Panc1 (cell line): ENCODE results near the gene SFXN3. TPM values are rescaled to one million over a fixed set of nuclear protein-coding genes. Genes with fewer than 3 reads are reported as not detected.

Experiments
- ATAC-seq: fragments of 200-7000 bp; cut with Tn5 transposase; 2 replicates; pipeline ENCODE4 v1.9.1; 2020; ENCODE audit warnings: mild to moderate bottlenecking, moderate library complexity
- BruUV-seq: library from RNA; stranded (reverse); fragments of 400-500 nt; replicated peaks from 2 replicates; lab custom pipeline; 2021; lab: Mats Ljungman, UMichigan
- CTCF ChIA-PET: fragments of 300-600 bp; sonication (Branson Sonifier 250); formaldehyde crosslinking; loops from one replicate; lab custom pipeline; 2022; ENCODE audit warnings: antibody characterized with exemption; lab: Charles Lee
- POLR2A ChIA-PET: fragments of 300-600 bp; sonication (Branson Sonifier 250); formaldehyde crosslinking; loops from one replicate; lab custom pipeline; 2022; ENCODE audit warnings: antibody characterized with exemption; lab: Charles Lee
- DNase-seq: peaks from one replicate; pipeline ENCODE4 v3.0.0-alpha.2; 2010; ENCODE audit warnings: low read depth, low spot score
- H3K27ac ChIP-seq: 2 replicates; pipeline ENCODE4 v1.5.1; 2011; ENCODE audit warnings: mild to moderate bottlenecking, low read length, inconsistent platforms
- H3K27me3 ChIP-seq: fragments of 200-500 bp; sonication (Bioruptor generic); 2 replicates; pipeline ENCODE4 v1.6.0; 2014; ENCODE audit warnings: low read length, inconsistent platforms; ENCODE audit not compliant: control insufficient read depth, insufficient read depth
- H3K36me3 ChIP-seq: fragments of 200-500 bp; sonication (Bioruptor generic); 2 replicates; pipeline ENCODE4 v1.5.1; 2014; ENCODE audit warnings: inconsistent platforms, mild to moderate bottlenecking, low read length, moderate library complexity; ENCODE audit not compliant: control insufficient read depth, insufficient read depth
- H3K4me1 ChIP-seq: 2 replicates; pipeline ENCODE4 v1.5.1; 2011; ENCODE audit warnings: inconsistent platforms, mild to moderate bottlenecking, low read length, moderate library complexity; ENCODE audit not compliant: control insufficient read depth, insufficient read depth
- H3K4me3 ChIP-seq, 2 experiments: 2 replicates each; pipeline ENCODE4 v1.5.1; 2011 to 2012; ENCODE audit warnings: low read depth in 2 of 2, low read length in 2 of 2, mild to moderate bottlenecking in 2 of 2, inconsistent platforms in 1 of 2, moderate library complexity in 1 of 2
- H3K9me3 ChIP-seq: fragments of 200-500 bp; sonication (Bioruptor generic); 2 replicates; pipeline ENCODE4 v1.5.1; 2014; ENCODE audit warnings: low read depth, mild to moderate bottlenecking, inconsistent platforms, low read length, moderate library complexity; ENCODE audit not compliant: control insufficient read depth, insufficient read depth
- POLR2AphosphoS5 ChIP-seq: IDR thresholded peaks from 2 replicates; pipeline ENCODE4 v1.6.1; 2012; ENCODE audit warnings: mild to moderate bottlenecking, low read depth, low read length, moderate library complexity
- SIN3A ChIP-seq: IDR thresholded peaks from 2 replicates; pipeline ENCODE4 v1.6.1; 2012; ENCODE audit warnings: low read depth, mild to moderate bottlenecking, low read length, moderate library complexity, borderline replicate concordance; ENCODE audit not compliant: insufficient read depth
- TCF7L2 ChIP-seq: IDR thresholded peaks from 2 replicates; pipeline ENCODE4 v1.6.1; 2011; ENCODE audit warnings: mild to moderate bottlenecking, low read depth, low read length, inconsistent platforms
- in situ Hi-C: cut with HindIII; loops from 2 replicates; pipeline ENCODE4 v1.10.0; 2016; ENCODE audit warnings: low sequenced_read_pairs, low pct_unique_long_range_greater_than_20kb
- intact Hi-C: fragments of 100-400 bp; cut with micrococcal nuclease; formaldehyde crosslinking; loops from one replicate; pipeline ENCODE4 v1.10.0; 2022; ENCODE audit not compliant: unreplicated experiment
- total RNA-seq: library from RNA; stranded (reverse); gene quantifications from one replicate; pipeline ENCODE4 v1.2.1, GENCODE V29; 2021; ENCODE audit not compliant: unreplicated experiment
- TF ChIP-seq, protein P1 (sequence below), 2 experiments: IDR thresholded peaks; 2 replicates each; pipeline ENCODE4 v1.6.1; 2011 to 2012; ENCODE audit warnings: low read depth in 2 of 2, control low read depth in 1 of 2, low read length in 1 of 2, mild to moderate bottlenecking in 1 of 2, moderate library complexity in 1 of 2; ENCODE audit not compliant: insufficient read depth in 1 of 2
- TF ChIP-seq, protein P2 (sequence below): fragments of 450-650 bp; IDR thresholded peaks from 2 replicates; pipeline ENCODE4 v1.5.1; 2017; ENCODE audit warnings: mild to moderate bottlenecking

Gene SFXN3
- total RNA-seq, 1 experiment from 2014 or later, result 15.3 TPM

DNA sequence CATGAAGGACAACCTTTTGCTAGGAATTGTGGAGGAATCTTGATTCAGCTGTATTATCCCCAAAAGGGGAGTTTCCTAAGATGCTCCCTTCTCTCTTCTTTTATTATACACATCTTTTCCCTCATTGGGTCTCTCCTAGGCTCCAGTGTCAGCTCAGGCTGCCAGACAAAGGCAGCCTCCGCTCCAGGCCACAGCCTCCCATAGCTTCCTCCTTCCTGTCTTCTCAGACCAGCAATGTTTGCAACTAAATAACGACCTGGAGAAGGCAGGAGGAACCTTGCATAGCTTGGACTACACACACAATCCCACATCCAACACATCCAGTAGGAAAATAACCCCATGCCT lies 12.3 kb downstream of the SFXN3 start:
- Histone ChIP-seq H3K27ac (peak overlapping the region; percentile 99), H3K27me3 (no peaks in the 10 kb centered on the region), H3K36me3 (no peaks in the 10 kb centered on the region), H3K4me3 (peak overlapping the region; percentile 64 to 69), H3K9me3 (no peaks in the 10 kb centered on the region), H3K4me1 (peaks cover 25% of the 10 kb centered on the region)
- in situ Hi-C loops (no loop called here), intact Hi-C loops (loop anchor here (10.0 kb wide), 1 partner anchor 101 kb away; no protein-coding TSS in a partner anchor)
- TF ChIP-seq, protein P1, sequence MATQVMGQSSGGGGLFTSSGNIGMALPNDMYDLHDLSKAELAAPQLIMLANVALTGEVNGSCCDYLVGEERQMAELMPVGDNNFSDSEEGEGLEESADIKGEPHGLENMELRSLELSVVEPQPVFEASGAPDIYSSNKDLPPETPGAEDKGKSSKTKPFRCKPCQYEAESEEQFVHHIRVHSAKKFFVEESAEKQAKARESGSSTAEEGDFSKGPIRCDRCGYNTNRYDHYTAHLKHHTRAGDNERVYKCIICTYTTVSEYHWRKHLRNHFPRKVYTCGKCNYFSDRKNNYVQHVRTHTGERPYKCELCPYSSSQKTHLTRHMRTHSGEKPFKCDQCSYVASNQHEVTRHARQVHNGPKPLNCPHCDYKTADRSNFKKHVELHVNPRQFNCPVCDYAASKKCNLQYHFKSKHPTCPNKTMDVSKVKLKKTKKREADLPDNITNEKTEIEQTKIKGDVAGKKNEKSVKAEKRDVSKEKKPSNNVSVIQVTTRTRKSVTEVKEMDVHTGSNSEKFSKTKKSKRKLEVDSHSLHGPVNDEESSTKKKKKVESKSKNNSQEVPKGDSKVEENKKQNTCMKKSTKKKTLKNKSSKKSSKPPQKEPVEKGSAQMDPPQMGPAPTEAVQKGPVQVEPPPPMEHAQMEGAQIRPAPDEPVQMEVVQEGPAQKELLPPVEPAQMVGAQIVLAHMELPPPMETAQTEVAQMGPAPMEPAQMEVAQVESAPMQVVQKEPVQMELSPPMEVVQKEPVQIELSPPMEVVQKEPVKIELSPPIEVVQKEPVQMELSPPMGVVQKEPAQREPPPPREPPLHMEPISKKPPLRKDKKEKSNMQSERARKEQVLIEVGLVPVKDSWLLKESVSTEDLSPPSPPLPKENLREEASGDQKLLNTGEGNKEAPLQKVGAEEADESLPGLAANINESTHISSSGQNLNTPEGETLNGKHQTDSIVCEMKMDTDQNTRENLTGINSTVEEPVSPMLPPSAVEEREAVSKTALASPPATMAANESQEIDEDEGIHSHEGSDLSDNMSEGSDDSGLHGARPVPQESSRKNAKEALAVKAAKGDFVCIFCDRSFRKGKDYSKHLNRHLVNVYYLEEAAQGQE (IDR thresholded peaks at IDR 0.05; ENCODE audit: insufficient read depth in 1 of 2, low read depth in 2 of 2, low read length in 1 of 2), result no peak
- TF ChIP-seq SIN3A (no peak), TCF7L2 (no peak), POLR2AphosphoS5 (no peak)
- TF ChIP-seq, protein P2, sequence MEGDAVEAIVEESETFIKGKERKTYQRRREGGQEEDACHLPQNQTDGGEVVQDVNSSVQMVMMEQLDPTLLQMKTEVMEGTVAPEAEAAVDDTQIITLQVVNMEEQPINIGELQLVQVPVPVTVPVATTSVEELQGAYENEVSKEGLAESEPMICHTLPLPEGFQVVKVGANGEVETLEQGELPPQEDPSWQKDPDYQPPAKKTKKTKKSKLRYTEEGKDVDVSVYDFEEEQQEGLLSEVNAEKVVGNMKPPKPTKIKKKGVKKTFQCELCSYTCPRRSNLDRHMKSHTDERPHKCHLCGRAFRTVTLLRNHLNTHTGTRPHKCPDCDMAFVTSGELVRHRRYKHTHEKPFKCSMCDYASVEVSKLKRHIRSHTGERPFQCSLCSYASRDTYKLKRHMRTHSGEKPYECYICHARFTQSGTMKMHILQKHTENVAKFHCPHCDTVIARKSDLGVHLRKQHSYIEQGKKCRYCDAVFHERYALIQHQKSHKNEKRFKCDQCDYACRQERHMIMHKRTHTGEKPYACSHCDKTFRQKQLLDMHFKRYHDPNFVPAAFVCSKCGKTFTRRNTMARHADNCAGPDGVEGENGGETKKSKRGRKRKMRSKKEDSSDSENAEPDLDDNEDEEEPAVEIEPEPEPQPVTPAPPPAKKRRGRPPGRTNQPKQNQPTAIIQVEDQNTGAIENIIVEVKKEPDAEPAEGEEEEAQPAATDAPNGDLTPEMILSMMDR, result no peak
- ATAC-seq (peak; percentile 3; the same call in 1 of the 2 replicates), DNase-seq (no peak)
- BruUV-seq, result TSS peak; percentile 95
- ChIA-PET POLR2A (interaction anchor here (0.9 to 1.4 kb wide), 3 partner anchors 9 to 23 kb away, joined by 3 to 7 read pairs (median 5); partner anchors contain the start of genes PDZD7 and SFXN3), CTCF (interaction anchor here (0.6 to 4.6 kb wide), 14 partner anchors 8 to 120 kb away, joined by 3 to 49 read pairs (median 6); partner anchors contain the start of genes KAZALD1, PDZD7 and SFXN3)

DNA sequence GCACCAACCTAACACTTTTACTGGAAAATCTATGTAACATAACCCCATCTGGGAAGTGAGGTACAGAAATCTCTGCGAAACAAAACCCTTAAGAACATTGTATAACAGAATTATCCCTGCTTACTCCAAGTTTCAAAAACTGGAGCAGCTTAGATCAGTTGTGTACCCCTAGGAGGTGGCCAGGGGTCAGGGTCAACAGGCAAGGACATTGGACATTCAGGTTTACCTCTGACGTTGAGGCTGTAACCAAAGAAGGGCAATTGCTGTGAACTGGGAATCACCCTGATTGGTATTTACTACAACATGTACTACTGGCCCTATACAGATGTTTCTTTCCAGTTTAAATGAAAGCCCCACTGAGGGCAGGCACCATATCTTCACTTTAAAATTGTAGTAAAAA lies 13.1 kb downstream of the SFXN3 start:
- no peaks in the 10 kb centered on the region for H3K27me3 ChIP-seq
- H3K4me1 ChIP-seq, result peaks cover 25% of the 10 kb centered on the region
- intact Hi-C loops (loop anchor here (10.0 kb wide), 1 partner anchor 101 kb away; no protein-coding TSS in a partner anchor), in situ Hi-C loops (no loop called here)
- ChIA-PET CTCF (interaction anchor here (1.5 to 4.6 kb wide), 5 partner anchors 7 to 25 kb away, joined by 3 to 49 read pairs (median 8); no protein-coding TSS in a partner anchor), POLR2A (no interaction called here)
- no peak for TF ChIP-seq POLR2AphosphoS5
- TF ChIP-seq TCF7L2, result no peak
- TF ChIP-seq, protein P1 (IDR thresholded peaks at IDR 0.05; ENCODE audit: insufficient read depth in 1 of 2, low read depth in 2 of 2, low read length in 1 of 2), result no peak
- TF ChIP-seq SIN3A, result no peak
- TF ChIP-seq, protein P2, result no peak
- no peak overlapping the region for H3K4me3 ChIP-seq
- H3K27ac ChIP-seq, result peak overlapping the region; percentile 99
- no TSS peak for BruUV-seq
- no peaks in the 10 kb centered on the region for H3K36me3 ChIP-seq
- no peaks in the 10 kb centered on the region for H3K9me3 ChIP-seq
- ATAC-seq (no peak), DNase-seq (no peak)
